RPMI7951 (cell line): Measurements from ENCODE around the gene DCDC2C. TPM values are rescaled to one million over a fixed set of nuclear protein-coding genes. Genes with fewer than 3 reads are reported as not detected.

Experiments
- DNase-seq: peaks from one replicate; pipeline ENCODE4 v3.0.0-alpha.2; 2012; ENCODE audit warnings: low read depth
- total RNA-seq: library from RNA; depleted of rRNA; stranded (reverse); fragments of >200 nt; shearing (Covaris generic); gene quantifications from 2 replicates; pipeline ENCODE4 v1.2.3, GENCODE V29; 2014

The DCDC2C gene
- total RNA-seq, 1 experiment from 2014 or later = not detected

GRCh38 chr2:3709225-3709624 is 5.8 kb downstream of the DCDC2C start:
- DNase-seq = no peak

DNA sequence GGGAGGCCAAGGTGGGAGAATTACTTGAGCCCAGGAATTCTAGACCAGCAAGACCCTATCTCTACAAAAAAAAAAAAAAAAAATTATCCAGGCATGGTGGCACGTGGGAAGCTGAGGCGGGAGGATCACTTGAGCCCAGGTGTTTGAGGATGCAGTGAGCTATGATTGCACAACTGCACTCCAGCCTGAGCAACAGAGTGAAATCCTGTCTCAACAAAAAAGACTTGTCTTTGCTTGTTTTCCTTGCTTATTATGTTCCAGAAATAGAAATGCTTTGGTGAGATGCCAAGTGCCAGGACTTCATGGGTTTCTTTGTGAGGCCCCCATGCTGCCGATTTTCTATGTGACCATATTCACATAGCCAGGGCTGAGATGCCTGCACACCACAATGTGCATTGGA is 9.0 kb downstream of the DCDC2C start:
- DNase-seq = no peak

DNA sequence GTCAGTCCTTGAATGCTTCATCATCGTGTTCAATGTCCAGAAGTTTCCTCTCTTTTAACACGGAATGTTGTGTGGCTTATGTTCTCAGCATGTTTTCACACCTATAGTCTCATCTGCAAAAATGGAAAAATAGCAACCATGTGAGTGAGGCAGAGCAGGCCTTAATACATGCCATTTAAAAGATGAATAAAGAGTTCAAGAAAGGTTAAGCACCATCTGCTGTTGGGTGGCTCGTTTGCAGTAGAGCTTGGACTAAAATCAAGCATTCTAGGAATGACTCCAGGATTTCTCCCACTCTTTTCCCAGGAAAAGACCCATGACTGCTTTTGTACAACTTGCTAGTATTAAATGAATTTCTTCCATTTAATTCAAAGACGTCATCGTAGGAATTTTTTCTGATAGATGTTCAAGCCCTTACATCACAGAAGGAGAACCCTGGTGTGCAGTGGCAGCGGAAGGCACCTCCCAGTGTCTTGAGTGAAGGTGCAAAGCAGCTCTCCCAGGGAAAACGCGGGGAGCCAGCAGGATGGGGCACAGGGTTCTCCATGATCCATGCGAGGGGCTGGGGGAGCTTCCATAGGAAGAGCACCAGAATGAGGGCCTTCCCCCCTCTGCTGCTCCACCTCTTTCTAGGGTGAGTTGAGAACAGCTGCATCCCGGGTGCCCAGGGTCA is 9.6 kb downstream of the DCDC2C start:
- DNase-seq = peak; percentile 8

DNA sequence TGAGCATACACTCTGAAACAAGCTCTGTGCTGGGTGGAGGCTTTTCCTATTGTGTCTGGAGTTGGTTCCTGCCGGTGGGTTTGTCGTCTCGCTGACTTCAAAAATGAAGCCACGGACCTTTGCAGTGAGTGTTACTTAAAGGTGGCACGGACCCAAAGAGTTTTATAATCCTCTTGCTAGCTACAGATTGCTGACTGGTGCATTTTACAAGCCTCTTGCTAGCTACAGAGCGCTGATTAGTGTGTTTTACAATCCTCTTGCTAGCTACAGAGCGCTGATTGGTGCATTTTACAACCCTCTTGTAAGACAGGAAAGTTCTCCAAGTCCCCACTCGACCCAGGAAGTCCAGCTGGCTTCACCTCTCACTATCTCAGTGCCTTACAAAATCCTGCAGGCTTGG is 15.3 kb downstream of the DCDC2C start:
- DNase-seq = no peak

GRCh38 chr2:3725002-3725401 is 21.6 kb downstream of the DCDC2C start:
- no peak for DNase-seq

DNA sequence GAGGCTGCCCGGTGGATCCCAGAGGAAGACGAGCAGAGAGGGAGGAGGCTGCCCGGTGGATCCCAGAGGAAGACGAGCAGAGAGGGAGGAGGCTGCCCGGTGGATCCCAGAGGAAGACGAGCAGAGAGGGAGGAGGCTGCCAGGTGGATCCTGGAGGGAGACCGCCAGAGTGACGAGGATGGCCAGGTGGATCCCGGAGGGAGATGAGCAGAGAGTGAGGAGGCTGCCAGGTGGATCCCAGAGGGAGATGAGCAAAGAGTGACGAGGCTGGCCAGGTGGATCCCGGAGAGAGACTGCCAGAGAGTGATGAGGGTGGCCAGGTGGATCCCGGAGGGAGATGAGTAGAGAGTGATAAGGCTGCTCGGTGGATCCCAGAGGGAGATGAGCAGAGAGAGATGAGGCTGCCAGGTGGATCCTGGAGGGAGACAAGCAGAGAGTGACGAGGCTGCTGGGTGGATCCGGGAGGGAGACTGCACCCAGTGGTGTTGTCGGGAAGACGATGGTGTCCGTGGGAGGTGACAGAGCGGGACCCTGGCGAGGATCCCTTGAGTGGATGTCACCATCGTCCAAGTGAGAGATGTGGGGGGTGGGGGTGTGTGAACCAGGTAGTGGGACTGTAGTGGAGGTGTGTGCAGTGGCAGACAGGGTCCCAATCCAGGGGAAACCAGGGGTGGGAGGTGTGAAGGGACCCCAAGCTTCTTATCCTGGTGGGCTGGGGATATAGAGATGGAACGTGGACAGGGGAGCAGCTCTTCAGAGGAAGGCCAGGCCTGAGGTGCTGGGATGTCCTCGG is 22.3 kb downstream of the DCDC2C start:
- DNase-seq = no peak

- no peak for DNase-seq
Measured at GRCh38 chr2:3726511-3726910, 23.1 kb downstream of the DCDC2C start.

DNA sequence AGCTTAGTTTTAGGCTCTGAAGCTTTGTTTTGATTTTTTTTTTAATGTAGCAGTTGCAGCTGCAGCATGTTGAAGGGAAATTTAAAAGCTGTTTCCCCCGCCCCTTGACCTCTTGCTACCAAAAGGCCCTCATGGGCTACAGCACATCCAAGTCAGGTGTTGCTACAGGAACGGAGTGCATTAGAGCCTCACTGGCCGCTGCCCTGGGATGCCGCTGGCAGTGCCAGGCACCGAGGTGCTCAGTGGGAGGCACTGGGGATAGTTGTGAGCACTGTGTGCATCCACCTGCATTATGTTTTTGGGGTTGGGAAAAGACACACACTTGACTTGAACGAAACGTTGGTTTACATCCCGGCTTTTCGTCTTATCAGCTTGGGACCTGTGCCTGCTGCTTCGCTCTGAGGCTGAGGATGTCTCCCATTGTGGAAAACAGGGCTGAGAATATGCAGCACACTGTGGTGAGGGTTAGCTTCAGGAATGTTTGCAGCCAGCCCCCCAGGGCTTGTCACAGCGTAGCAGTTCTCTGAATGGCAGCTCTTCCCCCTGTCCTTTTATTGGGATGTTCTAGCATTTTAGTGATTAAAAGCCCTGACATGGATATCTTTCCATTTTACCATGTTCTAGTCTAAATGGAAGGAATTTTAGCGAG is 24.1 kb downstream of the DCDC2C start:
- no peak for DNase-seq

DNA sequence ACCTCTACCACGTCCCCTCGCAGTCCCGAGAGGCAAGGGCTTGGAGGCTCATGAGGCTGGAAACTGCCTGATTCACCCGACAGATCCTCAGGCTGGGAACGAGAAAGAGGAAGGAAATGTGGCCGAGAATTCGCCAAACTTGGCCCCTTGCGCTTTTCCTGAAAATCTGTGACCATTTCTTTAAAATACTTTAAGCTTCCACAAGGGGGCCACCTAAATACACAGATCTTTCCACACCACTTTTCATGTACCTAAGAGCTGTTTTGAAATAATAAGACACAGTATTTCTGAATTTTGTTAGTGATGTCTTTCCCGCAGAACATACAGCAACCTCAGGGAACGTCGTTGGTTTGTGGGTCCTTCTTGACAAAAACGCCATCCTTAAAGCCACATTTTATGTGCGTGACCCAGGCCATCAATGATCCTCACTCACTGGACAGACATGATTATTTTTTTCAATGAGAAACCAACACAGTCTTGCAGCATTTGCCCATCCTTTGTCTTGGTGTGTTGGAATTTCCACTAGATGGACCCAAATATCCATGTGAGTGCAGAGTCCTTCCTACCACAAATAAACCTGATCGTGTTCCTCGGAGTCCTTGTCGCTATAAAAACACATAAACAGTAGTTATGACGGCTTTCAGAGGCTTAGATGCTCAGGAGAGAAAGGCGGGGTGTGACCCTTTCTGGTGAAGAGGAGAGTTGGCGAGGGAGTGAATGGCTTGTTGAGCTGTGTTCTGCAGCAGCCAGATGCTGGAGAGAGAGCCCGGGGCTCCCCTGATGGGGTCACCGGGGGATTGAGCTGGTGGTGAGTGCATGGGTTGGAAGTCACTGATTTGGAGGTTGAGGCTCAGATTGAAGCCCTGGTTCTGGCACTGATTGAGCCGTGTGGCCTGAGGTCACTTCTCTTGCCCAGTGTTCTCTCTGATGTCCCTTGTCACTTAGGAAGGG is 25.0 kb downstream of the DCDC2C start:
- peak; percentile 45 for DNase-seq

DNA sequence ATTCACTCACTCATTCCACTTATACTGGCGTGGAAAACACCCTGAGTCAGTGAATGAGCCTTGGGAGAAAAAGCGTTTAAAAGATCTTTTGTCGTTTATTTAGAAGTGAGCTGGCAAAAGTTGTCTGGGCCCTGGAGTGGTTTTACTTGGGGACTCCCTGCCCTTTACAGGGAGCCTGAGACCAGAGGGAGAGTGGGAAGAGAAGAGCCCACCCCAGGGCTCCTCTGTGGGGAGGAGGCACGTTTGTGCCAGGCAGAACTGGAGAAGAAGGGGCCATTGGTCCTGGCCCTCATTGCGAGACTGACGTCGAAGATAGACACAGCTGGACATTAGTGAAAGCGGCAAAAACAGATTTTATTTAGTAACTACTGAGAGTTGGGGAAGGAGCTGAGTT is 25.7 kb downstream of the DCDC2C start:
- no peak for DNase-seq

DNA sequence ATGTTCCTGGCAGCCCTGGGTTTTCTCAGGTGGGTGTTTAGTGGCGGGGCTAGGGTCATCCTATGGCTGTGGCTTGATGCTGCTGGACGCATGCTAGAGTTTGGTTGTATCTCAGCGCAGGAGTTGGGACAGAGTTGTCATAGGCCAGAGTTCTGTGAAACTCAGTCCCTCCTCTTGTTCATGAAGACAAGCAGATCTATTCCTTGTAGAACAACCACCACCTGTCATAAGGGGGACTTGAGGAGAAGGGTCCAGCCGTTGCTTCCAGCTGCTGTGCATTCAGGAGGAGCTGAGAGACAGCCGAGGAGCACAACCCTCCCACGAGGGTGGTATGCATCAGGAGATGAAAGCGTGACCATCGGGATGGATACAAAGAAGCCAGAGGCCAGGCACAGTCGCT is 26.4 kb downstream of the DCDC2C start:
- no peak for DNase-seq

GRCh38 chr2:3730646-3731045 is 27.3 kb downstream of the DCDC2C start:
- DNase-seq = peak; percentile 71

DNA sequence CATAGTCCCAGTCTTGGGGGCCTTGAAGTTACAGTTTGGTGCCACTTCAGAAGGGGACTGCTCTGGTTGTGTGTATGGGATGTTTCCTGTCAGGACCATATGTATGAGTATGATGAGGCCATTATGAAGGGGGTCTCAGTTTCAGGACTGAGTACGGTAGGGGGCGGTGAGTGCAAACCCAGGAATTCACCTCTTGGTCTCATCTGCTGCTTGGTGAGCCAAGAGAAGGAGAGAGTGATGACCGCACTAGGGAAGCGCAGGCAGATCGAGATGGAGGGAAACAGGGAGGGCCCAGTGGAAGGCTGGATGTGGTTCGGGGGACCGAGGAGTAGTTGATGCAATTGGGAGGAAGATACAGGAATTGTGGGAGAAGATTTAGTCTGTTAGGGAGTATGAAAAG is 28.5 kb downstream of the DCDC2C start:
- no peak for DNase-seq

GRCh38 chr2:3736112-3736511 is 32.7 kb downstream of the DCDC2C start:
- no peak for DNase-seq

- no peak for DNase-seq
Measured at GRCh38 chr2:3737128-3737527, 33.8 kb downstream of the DCDC2C start.

DNA sequence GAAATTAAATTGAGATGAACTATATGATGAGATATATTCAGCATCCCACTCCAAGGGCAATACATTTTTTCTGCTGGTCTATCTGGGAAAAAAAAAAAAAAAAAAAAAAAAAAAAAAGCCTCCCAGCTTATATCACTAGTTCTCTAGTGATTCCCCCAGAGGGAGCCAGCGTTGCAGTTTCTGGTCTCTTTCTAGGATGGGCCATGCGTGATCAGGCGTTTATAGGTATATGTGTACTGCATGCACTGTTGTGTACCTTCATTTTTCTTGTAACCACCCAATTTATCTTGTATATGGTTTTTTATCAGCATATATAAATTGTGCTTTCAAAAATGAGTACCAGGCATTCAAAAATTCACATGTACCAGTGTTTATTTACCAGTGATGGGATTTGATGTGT is 35.1 kb downstream of the DCDC2C start:
- DNase-seq = peak; percentile 34

DNA sequence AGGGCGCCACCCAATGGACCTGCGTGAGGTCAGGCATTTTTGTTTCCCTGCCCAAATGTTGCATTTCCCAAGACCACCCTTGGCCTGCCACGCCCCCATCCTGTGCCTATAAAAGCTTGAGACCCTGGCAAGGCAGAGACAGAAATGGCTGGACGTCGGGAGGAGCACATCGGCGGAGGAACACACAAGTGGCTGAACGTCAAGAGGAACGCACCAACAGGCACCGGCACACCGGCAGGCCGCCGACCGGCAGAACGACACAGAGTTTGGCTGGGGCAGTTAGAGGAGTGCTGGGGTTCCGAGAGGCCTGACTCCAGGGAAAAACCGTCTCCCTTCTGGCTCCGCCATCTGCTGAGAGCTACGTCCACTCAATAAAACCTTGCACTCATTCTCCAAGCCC is 35.9 kb downstream of the DCDC2C start:
- DNase-seq = no peak

DNA sequence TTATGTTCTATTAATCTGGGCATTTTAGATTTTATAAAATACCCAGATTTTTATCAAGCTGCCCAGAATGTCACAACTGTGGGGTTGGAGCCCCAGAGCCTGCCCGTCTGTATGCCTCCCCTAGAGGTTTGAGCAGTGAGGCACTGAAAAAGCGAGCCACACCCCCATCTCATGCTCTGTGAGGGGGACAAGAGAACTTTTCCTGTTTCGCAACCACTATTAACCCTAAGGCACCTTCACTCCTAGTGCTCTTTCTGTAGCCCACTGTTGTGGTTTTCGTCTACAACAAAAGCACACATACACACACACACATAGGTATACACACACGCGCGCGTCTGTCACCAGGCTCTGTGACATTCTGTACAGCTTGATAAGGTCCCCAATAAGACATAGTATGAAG is 38.0 kb downstream of the DCDC2C start:
- DNase-seq = no peak

DNA sequence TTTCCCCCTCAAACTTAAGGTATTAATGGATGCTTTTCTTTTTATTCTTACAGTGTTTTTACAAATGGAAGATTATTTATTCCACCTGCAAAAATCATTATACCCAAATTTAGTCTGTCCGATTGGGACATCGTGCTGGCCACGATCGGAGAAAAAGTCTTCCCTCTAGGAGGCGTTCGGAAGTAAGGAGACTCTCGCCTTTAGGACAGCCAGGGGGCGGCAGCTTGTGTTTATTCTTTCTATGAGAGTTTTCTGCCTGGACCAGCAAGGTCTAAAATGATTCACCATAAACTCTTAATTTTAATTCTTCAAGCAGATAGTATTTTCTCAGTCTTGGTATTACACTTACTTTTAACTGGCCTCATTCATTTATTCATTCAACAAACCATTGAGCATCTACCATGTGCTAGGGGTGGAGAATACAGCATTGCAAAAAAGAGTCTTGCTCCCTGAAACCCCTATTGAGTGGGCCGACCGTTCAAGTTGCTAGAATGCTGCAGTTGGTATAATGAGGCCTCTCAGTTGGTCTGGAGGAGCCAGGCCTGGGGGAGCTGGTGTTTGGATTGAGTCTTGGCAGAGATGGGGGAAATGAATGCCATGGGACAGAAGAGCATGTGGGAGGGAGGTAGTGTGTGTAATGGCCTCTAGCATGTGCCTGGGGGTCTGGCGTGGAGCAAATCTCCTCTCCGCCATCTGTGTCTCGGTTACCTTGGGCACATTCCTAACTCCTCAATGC is 38.7 kb downstream of the DCDC2C start:
- DNase-seq = no peak

DNA sequence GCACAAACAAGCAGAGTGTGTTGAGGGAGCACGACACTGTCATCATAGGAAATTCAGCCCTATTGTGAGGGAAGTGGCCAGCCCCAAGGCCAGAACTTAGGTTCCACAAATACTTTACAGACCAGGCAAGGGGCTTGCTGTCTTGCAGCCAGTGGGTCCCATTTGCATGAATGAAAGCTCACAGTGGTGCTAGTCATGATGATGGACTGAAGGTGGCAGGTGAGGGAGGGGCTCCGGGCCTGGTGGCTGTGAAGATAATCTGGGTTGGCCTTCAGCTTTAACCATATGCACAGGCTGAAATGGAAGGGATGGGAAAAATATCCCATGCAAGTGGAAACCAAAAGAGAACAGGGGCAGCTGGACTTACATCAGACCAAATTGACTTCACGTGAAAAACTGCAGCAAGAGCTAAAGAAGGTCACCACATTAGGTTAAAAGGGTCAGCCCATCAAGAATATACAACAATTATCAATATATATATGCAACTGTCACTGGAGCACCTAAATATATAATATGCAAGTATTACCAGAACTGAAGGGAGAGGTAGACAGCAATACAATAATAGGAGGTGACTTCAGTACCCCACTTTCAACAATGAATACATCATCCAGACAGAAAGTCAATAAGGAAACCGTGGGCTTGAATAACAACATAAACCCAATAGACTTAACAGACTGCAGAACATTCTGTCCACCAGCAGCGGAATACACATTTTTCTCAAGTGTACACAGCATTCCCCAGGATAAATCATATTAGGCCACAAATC is 39.6 kb downstream of the DCDC2C start:
- DNase-seq = no peak
